GM10266 (cell line): Measurements from ENCODE around the gene PPP1R14C.

Experiments
- DNase-seq: peaks from one replicate; pipeline ENCODE4 v3.0.0; 2012; ENCODE audit errors: extremely low spot score
- CTCF ChIP-seq: IDR thresholded peaks from 2 replicates; pipeline ENCODE4 v1.5.1; 2012; ENCODE audit warnings: mild to moderate bottlenecking, low read depth; ENCODE audit not compliant: control insufficient read depth, insufficient read depth; ENCODE audit errors: missing control alignments

The PPP1R14C gene

GRCh38 chr6:150266963-150267685, 124.3 kb downstream of the PPP1R14C start:
- TF ChIP-seq CTCF: no peak
- DNase-seq: no peak

GRCh38 chr6:150267686-150268561, 125.1 kb downstream of the PPP1R14C start:
- no peak for TF ChIP-seq CTCF
- DNase-seq: no peak

- DNase-seq: no peak
- TF ChIP-seq CTCF: no peak
Measured at GRCh38 chr6:150269130-150269856, 126.4 kb downstream of the PPP1R14C start.

- no peak for TF ChIP-seq CTCF
- no peak for DNase-seq
Measured at GRCh38 chr6:150269857-150270223, 127.0 kb downstream of the PPP1R14C start.

- DNase-seq: no peak
- no peak for TF ChIP-seq CTCF
Measured at GRCh38 chr6:150270330-150271052, 127.6 kb downstream of the PPP1R14C start.

- TF ChIP-seq CTCF: no peak
- no peak for DNase-seq
Measured at GRCh38 chr6:150271172-150271500, 128.3 kb downstream of the PPP1R14C start.
